Measurements from ENCODE around the gene GRIN2A.

DNA sequence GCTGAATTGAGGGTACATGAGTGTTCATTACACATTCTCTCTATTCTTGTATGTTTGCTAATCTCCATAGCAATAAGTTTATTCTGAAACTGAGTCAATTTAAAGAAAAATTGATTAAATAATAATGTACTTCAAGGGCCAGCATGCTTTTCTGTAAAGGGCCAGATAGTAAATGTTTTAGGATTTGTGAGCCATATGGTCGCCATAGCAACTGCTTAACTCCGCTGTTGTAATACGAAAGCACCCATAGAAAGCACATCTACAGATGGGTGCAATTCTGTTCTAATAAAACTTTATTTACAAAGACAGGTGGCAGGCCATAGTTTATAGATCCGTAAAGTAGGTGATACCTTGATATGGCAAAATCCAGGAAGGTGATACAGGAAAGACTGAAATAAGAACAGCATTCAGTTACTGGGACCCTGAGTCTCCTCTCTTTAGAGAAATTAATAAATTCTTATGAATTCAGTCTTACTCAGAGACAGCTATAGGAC is 36.6 kb downstream of the GRIN2A start:
- TF ChIP-seq CTCF (IDR thresholded peaks at IDR 0.05; ENCODE audit: low read length) = no peak
- TF ChIP-seq EZH2 (optimal IDR thresholded peaks at IDR 0.05; ENCODE audit: low read depth, low read length) = no peak
